Stimulated activated CD4-positive, alpha-beta T cell treated with anti-CD3 and anti-CD28 coated beads, Interleukin-12 subunit alpha, Interleukin-12 subunit beta, amount 100 ng/mL, for 48 hours (primary cell): ENCODE data around the gene BTG1.
"Not testable (repeated sequence)": the region's sequence is repeated elsewhere in the genome, so short reads cannot be mapped to it uniquely, and the experiment has no call there.

ENCODE experiments used
- DNase-seq, 3 donors: peaks; one replicate each; pipeline ENCODE4 v3.0.0-alpha.2; 2020; ENCODE audit warnings: low read depth in 2 of 3, low spot score in 1 of 3

The BTG1 gene

DNA sequence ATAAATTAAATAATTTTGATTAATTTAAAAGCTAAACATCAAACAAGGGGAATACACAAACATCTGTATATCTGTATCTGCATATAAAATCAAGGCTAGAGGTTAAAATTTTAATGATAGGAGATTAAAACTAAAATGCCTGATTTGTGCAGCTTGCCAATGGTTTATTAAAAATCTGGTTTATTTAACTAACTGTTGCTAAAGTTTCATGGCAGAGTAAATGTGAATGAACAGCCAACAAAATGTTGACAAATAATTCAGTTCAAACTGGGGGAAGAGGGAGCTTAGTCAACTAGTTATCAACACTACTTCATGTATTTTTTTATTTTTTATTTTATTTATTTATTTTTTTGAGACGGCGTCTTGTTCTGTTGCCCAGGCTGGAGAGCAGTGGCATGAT is 43.0 kb downstream of the BTG1 start:
- DNase-seq: no peak

DNA sequence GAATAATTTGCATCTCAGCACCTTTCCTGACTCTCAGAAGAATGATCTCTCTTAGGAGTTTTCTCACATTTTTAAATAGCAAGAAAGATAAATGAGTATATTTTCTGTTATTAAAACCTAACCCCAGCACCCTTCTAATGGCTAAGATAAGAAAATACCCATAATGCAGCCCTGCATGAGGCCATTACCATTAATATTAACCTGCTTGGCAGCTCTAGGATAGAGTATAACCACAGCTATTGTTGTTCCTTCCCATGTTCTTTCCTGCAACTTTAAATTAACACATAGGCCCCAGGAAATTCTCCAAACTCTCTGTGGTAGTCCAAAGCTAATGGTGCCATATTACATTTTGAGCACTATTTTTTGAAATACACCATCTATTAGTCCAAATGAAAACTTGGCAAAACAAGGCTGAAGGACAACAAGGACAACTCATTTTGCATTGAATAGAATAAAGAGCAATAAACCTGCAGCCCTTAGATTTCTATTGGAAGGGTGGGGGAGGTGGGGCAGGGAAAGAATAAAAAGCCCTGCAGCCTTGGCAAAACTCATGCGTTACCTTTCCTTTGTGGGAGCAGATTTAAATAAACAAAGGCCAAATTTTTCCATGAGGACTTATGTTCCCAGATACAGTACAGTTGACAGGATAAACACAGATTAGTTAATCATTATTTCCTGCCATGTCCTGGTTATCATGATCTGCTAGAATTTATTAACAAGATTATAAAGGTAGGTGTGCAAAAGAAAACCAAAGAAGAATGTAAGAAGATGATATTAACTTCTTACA is 46.9 kb downstream of the BTG1 start:
- DNase-seq: no peak

DNA sequence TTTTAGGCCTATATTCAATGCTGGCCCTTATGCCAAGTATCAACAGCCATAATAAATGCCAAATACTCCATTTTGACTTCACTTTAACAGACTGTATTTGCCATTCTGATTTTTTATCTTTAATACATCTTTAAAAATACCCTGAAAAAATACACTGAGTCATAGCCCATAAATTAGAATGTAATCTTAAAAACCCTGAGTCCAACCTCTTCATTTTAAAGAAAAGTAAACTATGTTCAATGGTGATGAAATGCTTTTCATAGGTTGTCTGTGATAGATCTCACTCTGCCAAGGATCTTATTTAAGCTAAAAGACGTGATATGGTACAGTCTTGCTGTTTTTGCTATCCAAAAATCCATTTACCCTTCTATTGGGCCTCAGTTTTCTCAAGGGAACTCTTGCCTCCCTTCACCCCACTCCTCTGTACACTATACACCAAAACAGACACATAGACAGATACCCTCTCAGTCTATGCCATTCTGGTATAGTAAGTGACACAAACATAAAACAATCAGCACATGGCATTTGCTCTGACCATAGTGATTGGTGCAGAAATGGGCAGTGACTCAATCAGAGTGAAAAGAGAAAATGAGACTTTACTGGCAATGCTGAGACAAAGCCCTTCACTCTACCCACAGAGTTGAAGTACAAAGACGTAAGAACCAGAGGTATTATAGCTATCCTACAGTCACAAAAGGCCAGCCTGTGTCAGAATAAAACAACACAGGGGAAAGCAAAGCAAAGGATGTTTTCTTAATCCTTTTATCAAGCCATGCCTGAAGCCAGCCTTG is 49.1 kb downstream of the BTG1 start:
- no peak for DNase-seq

DNA sequence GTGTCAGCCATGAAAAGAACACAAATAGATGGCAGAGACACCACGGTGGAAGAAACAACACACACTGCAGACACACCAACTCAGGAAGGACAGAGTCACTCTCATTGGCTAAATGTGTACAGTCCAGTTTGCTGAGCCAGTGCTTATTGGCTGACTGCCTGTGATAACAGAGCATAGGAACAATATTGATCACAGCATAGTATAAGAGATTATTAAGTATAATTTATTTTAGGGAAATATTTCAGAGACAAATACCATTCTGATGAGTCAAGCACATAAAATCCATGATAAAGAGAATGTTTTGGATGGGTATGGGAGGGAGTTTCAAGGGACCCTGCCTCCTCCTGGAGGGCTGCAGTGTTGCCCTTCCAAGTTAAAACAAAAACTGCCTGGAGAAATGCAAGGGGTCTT is 50.9 kb downstream of the BTG1 start:
- DNase-seq: no peak

GRCh38 chr12:92094301-92094700 is 51.3 kb downstream of the BTG1 start:
- not testable (repeated sequence) for DNase-seq
